Stimulated activated CD8-positive, alpha-beta memory T cell treated with anti-CD3 and anti-CD28 coated beads, Interleukin-2, amount 100 ng/mL, for 48 hours (primary cell): ENCODE measurements around the gene SLC25A3.
A peak's percentile ranks its signal among the peaks of the same experiment; 100 is the strongest.
"Not testable (repeated sequence)": the region's sequence is repeated elsewhere in the genome, so short reads cannot be mapped to it uniquely, and the experiment has no call there.

ENCODE experiments used
- DNase-seq, 2 donors: peaks; one replicate each; pipeline ENCODE4 v3.0.0-alpha.2; 2020; ENCODE audit warnings: low read depth in 2 of 2

SLC25A3 gene

DNA sequence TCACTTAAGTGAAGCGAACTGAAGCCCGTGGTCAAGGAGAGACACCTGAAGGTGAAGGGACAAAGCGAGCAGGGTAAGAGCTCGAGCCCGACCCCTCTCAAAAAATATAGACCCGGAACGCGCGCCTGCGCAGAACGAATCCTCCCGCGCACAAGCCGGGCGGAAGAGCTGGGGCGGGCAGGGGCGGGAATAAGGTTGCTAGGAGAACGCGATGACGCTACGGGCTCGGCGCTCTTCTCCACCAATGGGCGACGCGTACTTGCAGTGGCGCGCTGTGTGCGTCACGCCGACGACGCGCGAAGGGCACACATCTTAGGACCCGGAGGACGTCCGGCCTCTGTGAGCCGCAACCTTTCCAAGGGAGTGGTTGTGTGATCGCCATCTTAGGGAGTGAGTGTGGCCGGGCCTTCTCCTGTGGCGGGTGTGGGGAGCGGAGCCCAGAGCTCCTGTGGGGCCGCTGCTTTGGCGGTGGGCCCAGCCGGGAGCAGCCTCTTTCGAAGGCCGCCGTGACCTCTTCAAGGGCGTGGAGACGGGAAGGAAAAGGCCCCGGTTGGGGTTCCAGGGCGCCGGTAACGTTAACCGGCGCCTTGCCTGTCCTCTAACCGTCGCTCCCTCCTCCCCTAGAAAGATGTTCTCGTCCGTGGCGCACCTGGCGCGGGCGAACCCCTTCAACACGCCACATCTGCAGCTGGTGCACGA, at the start of gene SLC25A3:
SLC25A3 (plus strand) TSS at position 336 of the 699 bp plus-strand sequence; CDS start at position 629, 293 bp downstream.
- DNase-seq = peak; percentile 82 to 89

DNA sequence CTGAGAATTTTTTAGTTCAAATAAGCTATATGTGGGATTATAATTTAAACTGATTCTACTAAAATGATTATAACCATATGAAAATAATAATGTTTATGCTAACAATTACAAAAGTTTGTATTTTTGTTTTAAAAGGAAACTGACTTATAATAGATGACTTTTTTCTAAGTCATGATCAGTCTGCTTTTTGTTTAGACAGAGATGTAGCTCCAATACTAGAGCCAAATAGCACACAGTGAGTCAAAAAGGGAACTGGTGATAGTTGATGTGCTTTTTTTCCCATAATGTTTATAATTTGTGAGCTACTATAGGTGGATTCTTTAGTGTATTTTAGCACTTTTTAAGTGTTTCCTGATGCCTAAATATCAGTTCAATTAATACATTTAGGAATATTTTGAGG, 49.8 kb upstream of the SLC25A3 start:
- DNase-seq = no peak

- no peak for DNase-seq
These were observed 48.7 kb upstream of the SLC25A3 start for GRCh38 chr12:98544751-98545150.

DNA sequence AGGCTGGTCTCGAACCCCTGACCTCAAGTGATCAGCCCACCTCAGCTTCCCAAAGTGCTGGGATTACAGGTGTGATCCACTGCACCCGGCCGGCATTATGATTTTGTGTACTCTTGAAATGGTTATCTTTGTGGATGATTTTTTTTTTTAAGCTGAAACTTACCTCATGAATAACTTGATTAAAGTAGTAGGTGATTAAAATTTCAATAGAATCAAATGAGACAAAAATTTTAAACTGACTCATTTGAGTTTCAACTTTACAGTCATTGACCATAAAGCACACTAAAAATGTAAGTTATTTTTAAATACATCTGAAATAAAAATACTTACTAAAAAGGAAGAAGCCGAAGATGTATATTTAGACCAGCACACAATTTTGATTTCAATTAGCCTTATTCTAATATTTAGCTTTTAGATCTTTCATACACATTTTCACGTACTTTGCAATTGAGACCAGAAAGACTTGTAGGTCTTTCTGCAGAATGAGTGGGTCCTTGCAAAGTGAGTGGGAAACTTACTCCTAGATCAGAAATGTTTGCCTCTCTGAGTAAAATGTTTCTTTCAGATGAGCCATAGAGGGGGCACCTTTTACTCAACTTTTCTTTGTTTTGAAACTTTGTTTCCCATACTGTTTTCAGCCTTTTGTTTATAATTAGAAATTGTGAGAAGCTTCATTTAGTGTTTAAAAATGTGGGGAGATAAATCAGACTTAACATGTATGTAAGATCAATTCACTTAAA, 43.9 kb upstream of the SLC25A3 start:
- DNase-seq = no peak

DNA sequence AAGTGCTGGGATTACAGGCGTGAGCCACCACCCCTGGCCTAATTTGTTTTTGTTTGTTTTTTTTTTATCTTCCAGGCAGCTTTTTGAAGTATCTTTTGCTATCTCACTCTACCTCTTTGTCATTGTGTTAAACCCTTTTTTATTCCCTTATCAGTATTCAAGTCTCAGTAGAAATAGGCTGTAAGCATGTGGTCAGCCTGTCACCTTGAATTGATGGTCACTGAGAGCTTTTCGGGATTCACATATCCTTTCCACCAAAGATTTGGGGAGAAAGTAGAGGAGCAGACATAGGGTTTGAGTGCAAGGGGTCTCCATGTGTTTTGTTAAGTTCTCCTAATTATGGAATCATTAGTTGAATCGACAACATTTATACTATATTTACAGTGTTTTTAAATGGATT, 41.7 kb upstream of the SLC25A3 start:
- no peak for DNase-seq

- not testable (repeated sequence) for DNase-seq
These were observed 35.4 kb upstream of the SLC25A3 start for GRCh38 chr12:98558097-98558496.

- no peak for DNase-seq
These were observed 33.8 kb upstream of the SLC25A3 start for GRCh38 chr12:98559666-98560065.

DNA sequence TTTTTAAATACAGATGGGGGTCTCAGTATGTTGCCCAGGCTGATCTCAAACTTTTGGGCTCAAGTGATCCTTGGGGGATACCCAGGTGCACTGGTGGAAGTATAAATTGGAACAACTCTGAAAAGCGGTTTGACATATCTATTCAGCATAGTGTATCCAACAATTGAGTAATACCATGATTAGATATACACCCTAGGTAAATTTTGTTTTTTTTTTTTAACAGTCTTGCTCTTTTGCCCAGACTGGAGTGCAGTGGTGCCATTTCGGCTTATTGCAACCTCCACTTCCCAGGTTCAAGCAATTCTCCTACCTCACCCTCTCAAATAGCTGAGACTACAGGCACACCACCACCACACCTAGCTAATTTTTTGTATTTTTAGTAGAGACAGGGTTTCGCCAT, 31.6 kb upstream of the SLC25A3 start:
- DNase-seq = no peak

- DNase-seq = no peak
These were observed 21.5 kb upstream of the SLC25A3 start for GRCh38 chr12:98572010-98572409.

GRCh38 chr12:98574110-98574509, 19.4 kb upstream of the SLC25A3 start:
- no peak for DNase-seq

DNA sequence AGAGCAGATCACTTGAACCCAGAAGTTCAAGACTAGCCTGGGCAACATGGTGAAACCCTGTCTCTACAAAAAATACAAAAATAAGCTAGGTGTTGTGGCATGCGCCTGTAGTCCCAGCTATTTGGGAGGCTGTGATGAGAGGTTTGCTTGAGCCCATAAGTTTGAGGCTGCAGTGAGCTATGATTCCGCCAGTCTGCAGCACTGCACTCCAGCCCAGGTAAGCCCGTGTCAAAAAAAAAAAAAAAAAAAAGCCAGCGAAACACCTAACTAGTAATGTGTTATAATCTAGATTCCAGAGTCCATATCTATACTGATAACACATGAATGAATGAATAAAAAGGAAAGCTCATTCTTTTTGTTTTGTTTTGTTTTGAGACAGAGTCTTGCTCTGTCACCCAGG, 18.5 kb upstream of the SLC25A3 start:
- DNase-seq = no peak

DNA sequence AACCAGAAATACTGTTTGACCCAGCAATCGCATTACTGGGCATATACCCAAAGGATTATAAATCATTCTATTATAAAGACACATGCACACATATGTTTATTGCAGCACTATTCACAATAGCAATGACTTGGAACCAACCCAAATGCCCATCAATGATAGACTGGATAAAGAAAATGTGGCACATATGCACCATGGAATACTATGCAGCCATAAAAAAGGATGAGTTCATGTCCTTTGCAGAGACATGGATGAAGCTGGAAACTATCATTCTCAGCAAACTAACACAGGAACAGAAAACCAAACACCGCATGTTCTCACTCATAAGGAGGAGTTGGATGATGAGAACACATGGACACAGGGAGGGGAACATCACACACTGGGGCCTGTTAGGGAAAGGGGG, 16.7 kb upstream of the SLC25A3 start:
- not testable (repeated sequence) for DNase-seq

DNA sequence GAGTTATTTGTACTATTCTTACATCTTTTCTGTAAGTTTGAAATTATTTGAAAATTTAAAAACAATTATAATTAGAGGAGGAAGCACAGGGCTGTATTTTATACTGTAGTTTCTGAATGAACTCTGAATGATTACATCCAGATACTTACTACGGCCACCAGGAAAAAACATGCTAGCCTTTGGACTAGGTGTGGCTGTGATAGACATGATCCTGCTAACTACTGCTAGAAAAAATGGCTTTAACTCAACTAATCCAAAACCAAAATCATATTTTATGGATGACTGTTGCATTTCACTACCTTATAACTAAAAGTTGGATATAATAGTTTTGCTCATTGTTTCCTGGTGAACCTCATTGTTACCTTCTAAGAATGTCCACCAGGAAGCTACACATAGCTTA, 15.1 kb upstream of the SLC25A3 start:
- DNase-seq = no peak

GRCh38 chr12:98578821-98579220, 14.7 kb upstream of the SLC25A3 start:
- DNase-seq = no peak

DNA sequence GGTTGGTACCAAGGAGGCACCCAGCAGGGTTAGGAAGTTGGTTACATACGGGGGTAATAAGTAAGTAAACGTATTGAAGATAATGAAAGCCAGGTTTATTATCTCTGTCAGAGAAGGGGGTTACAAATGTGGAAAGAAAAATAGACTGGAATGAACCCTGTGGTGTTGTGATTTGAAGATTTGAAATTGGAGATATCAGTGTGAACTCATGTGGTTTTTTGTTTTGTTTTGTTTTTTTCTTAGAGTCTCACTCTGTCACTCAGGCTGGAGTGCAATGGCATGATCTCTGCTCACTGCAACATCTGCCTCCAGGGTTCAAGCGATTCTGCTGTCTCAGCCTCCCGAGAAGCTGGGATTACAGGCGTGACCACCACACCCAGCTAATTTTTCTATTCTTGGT, 14.1 kb upstream of the SLC25A3 start:
- no peak for DNase-seq

GRCh38 chr12:98579835-98580234, 13.7 kb upstream of the SLC25A3 start:
- DNase-seq = no peak

- DNase-seq = no peak
These were observed 12.8 kb upstream of the SLC25A3 start for GRCh38 chr12:98580695-98581094.

DNA sequence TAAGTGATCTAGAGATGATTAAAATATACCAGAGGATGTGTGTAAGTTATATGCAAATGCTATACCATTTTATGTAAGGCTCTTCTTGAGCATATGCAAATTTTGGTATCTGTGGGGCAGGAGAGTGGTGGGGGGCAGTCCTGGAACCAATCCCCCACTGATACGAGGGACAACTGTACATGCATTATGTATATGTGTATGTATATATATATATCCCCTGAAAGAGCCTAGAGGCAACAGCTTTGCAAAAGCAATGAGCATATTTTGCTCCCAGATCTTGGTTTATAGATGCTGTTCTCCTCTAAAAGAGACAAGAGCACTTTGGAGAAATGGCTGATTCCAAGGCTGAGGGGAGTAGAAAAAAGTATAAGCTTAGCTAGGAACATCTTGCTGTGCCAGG, 12.4 kb upstream of the SLC25A3 start:
- DNase-seq = no peak

DNA sequence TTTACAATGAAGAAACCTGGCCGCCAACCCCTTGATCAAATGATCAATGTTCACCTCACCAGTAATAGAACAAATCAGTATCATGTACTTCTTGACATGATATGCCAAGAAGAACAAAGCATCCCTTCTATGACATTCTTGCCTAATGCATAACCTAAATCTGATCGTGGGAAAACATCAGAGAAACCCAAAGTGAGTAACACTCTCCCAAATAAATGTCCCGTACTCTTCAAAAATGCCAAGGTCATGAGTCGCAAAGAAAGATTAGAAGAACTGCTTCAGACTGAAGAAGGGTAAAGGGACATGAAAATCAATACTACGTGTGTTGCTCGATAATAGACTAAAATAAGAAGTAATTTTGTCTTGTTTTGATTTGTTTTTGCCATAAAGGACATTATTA, 11.4 kb upstream of the SLC25A3 start:
- no peak for DNase-seq

- no peak for DNase-seq
These were observed 6.4 kb upstream of the SLC25A3 start for GRCh38 chr12:98587084-98587483.

GRCh38 chr12:98591209-98591608, 2.3 kb upstream of the SLC25A3 start:
- no peak for DNase-seq

GRCh38 chr12:98592825-98593322, 612 bp upstream of the SLC25A3 start:
- DNase-seq = no peak
